Kidney epithelial cell (primary cell): ENCODE measurements around the gene LCE5A. TPM values are rescaled to one million over a fixed set of nuclear protein-coding genes. Genes with fewer than 3 reads are reported as not detected.

ENCODE experiments used
- DNase-seq: peaks from one replicate; pipeline ENCODE4 v3.0.0-alpha.2; 2010; ENCODE audit warnings: low read depth
- H3K27me3 ChIP-seq: 2 replicates; pipeline ENCODE4 v1.6.0; 2011; ENCODE audit warnings: low read length; ENCODE audit not compliant: control insufficient read depth, insufficient read depth
- H3K36me3 ChIP-seq: 2 replicates; pipeline ENCODE4 v1.5.1; 2011; ENCODE audit warnings: low read length; ENCODE audit not compliant: control insufficient read depth, insufficient read depth
- H3K4me3 ChIP-seq: 2 replicates; pipeline ENCODE4 v1.5.1; 2011; ENCODE audit warnings: low read depth, mild to moderate bottlenecking, control low read depth, low read length
- total RNA-seq: library from RNA; depleted of rRNA; stranded (reverse); fragments of >200 nt; gene quantifications from 2 replicates; pipeline ENCODE4 v1.2.3, GENCODE V29; 2015
- TF ChIP-seq, protein P1 (sequence below): IDR thresholded peaks from 2 replicates; pipeline ENCODE4 v1.5.1; 2011; ENCODE audit warnings: mild to moderate bottlenecking, moderate library complexity, low read length, control low read depth, inconsistent platforms; ENCODE audit not compliant: insufficient read depth, poor library complexity, severe bottlenecking

LCE5A gene
- total RNA-seq, 1 donor from 2014 or later, result not detected

DNA sequence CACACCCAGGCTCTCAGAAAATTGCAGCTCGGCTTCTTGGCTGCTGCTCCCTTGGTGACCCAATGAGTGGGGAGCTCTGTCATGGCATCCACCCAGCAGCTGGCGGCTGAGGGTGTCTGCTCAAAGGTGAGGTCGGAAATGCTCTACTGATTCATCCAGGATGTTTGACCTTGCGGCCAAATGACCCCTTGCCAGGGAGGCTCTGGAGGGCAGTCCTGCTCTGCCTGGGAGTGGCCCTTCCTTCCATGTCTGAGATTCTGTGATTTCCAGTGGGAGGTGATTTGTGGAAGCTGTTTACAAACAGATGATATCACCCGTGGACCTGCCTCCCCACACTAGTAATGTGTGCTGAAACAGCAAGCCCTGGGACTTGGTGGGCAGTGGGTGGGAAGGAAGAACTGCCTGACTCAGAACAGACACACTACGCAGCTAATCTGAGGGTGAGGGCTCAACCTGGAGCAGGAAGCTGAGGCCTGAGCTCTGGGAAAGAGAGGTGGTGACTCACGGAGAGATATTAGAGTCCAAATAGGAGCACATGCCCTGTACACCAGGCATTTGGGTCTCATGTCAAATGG is 6.7 kb downstream of the LCE5A start:
- no peaks in the 10 kb centered on the region for H3K36me3 ChIP-seq
- H3K4me3 ChIP-seq, result no peak overlapping the region
- DNase-seq, result no peak
- TF ChIP-seq, protein P1, sequence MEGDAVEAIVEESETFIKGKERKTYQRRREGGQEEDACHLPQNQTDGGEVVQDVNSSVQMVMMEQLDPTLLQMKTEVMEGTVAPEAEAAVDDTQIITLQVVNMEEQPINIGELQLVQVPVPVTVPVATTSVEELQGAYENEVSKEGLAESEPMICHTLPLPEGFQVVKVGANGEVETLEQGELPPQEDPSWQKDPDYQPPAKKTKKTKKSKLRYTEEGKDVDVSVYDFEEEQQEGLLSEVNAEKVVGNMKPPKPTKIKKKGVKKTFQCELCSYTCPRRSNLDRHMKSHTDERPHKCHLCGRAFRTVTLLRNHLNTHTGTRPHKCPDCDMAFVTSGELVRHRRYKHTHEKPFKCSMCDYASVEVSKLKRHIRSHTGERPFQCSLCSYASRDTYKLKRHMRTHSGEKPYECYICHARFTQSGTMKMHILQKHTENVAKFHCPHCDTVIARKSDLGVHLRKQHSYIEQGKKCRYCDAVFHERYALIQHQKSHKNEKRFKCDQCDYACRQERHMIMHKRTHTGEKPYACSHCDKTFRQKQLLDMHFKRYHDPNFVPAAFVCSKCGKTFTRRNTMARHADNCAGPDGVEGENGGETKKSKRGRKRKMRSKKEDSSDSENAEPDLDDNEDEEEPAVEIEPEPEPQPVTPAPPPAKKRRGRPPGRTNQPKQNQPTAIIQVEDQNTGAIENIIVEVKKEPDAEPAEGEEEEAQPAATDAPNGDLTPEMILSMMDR, result no peak
- H3K27me3 ChIP-seq, result peaks cover 24% of the 10 kb centered on the region

DNA sequence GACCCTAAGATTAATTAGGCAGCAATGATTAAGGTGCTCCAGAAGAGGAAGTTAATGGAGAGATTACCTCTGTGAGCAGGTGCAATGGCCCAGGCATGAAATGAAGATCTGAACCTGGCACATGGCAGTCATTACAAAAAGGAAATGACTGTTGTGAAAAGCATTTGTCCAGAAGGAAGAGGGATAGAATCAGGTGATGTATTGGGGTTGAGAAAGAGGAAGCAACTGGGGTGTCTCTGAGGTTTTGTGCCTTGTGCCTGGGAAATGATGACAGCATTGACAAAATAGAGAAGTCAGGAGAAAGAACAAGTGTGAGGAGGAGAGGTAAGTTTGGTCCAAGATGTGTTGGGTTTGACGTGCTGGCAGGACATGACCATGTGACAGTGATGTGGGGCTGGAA is 9.2 kb downstream of the LCE5A start:
- DNase-seq, result no peak
- TF ChIP-seq, protein P1, result no peak
- no peaks in the 10 kb centered on the region for H3K36me3 ChIP-seq
- peaks cover 12% of the 10 kb centered on the region for H3K27me3 ChIP-seq
- H3K4me3 ChIP-seq, result no peak overlapping the region

DNA sequence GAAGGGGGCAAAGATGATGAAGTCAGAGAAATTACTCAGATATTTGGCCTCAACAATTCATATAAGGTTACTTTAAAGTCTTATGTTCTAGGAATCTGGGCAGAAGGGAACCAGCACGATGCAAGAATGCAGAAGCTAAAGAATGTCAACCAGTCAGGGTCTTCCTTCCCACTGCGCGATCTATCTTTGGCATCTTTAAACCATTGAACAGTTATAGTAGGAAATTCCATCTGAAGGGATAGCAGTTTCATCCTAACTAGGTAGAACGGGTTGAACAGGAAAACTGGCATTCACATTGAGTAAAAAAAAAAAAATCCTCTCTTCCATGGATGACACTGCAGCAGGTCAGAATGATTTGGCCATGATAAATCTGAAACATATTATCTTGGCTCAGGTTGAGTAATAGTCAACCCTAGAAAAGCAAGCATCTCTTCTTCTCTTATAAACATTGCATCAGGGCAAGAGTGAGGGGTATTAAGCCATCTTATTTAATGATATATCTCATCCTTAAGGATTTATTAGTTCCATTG is 10.0 kb downstream of the LCE5A start:
- TF ChIP-seq, protein P1, result no peak
- Histone ChIP-seq H3K36me3 (no peaks in the 10 kb centered on the region), H3K4me3 (no peak overlapping the region), H3K27me3 (peaks cover 4% of the 10 kb centered on the region)
- DNase-seq, result no peak

DNA sequence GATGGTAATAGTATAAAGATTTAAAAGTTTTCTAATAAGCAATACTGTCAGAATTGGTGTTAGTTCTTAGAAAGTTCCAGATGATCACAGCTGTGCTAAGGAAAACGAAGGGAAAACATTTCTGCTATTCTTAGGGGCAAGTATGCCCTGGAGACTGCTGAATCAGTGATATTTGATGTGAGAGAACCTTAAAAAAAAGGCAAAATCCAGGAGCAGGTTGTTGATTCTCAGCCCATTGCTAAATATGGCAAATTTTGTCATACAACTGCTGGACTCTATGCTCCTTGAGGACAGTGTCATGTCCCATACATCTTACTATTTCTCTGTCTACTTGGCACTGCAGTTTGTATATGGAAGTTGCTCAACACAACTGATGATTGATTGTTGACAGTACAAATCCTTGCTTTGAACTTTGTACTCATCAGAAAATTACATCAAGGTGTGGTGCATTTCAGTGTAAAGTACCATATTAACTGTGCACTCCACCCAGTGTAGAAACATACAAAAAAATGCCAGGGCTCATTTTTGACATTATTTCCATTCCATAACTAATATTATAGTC is 14.6 kb downstream of the LCE5A start:
- no peak for DNase-seq
- TF ChIP-seq, protein P1, result no peak
- no peaks in the 10 kb centered on the region for H3K36me3 ChIP-seq
- H3K27me3 ChIP-seq, result no peaks in the 10 kb centered on the region
- no peak overlapping the region for H3K4me3 ChIP-seq

DNA sequence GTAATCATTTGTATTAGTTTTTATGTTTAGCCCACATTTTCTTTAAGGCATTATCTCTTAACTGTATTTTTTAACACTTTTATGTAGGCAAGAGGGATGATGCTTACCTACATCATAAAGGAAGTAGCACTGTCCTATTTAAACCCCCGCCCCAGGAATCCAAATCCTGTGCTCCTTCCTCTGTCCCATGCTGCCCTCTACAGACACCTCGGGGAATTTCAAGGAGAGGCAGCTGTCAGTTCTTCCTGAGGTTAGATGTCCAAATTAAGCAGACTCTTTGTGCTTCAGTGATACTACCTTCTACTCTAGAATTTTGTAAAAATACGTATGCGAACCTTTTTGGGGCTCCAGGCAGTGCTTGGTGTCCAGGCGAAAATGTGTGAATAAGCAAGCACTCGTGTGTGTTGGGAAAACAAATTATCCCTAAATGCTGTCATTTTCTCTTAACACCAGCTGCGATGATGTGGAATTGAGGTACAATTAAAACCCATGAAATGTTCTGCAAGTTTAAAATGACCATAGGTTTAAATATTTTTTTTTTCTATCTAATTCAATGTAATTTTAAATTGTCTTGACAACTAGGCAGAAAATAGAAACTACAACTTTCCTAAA is 22.8 kb downstream of the LCE5A start:
- H3K4me3 ChIP-seq, result no peak overlapping the region
- peaks cover 2% of the 10 kb centered on the region for H3K27me3 ChIP-seq
- H3K36me3 ChIP-seq, result no peaks in the 10 kb centered on the region
- DNase-seq, result peak; percentile 4
- TF ChIP-seq, protein P1, result peak; percentile 87
